HepG2 (cell line): ENCODE results near the gene INSIG2. TPM values are rescaled to one million over a fixed set of nuclear protein-coding genes. Genes with fewer than 3 reads are reported as not detected.

ENCODE experiments used
- ATF4 ChIP-seq, 2 experiments: fragments of 450-650 bp in 1 of 2; sonication (generic) in 1 of 2; formaldehyde crosslinking; IDR thresholded peaks; 2 replicates each; pipeline versions ENCODE4 v1.5.0 to v1.8.0; 2020 to 2022; ENCODE audit warnings: mild to moderate bottlenecking in 1 of 2, missing genetic modification reagents in 1 of 2
- ATM ChIP-seq: fragments of 450-650 bp; IDR thresholded peaks from 2 replicates; pipeline ENCODE4 v1.7.1; 2017; ENCODE audit warnings: mild to moderate bottlenecking, borderline replicate concordance
- DRAP1 ChIP-seq: IDR thresholded peaks from 2 replicates; pipeline ENCODE4 v1.6.1; 2016; ENCODE audit warnings: missing genetic modification reagents, missing compliant biosample characterization
- GATAD2A ChIP-seq: IDR thresholded peaks from 2 replicates; pipeline ENCODE4 v1.6.1; 2016
- IKZF1 ChIP-seq: fragments of 450-650 bp; IDR thresholded peaks from 2 replicates; pipeline ENCODE4 v1.7.1; 2016
- IRX3 ChIP-seq: sonication (generic); formaldehyde crosslinking; IDR thresholded peaks from 2 replicates; pipeline ENCODE4 v1.8.1; 2023; ENCODE audit warnings: mild to moderate bottlenecking, low read depth, missing genetic modification reagents, borderline replicate concordance
- KDM5B ChIP-seq: sonication (generic); formaldehyde crosslinking; IDR thresholded peaks from 2 replicates; pipeline ENCODE4 v1.4.0; 2020; ENCODE audit warnings: missing genetic modification reagents, mild to moderate bottlenecking, borderline replicate concordance
- PAF1 ChIP-seq: IDR thresholded peaks from 2 replicates; pipeline ENCODE4 v1.6.1; 2016; ENCODE audit warnings: missing genetic modification reagents, missing compliant biosample characterization
- SIN3A ChIP-seq: IDR thresholded peaks from 2 replicates; pipeline ENCODE4 v1.6.1; 2011; ENCODE audit warnings: low read depth, mild to moderate bottlenecking, control low read depth, low read length, borderline replicate concordance
- SIN3B ChIP-seq: fragments of 150-350 bp; IDR thresholded peaks from 2 replicates; pipeline ENCODE4 v1.6.1; 2014; ENCODE audit warnings: low read length
- TMF1 ChIP-seq: sonication (generic); formaldehyde crosslinking; IDR thresholded peaks from 2 replicates; pipeline ENCODE4 v1.8.1; 2022; ENCODE audit warnings: low read depth, missing genetic modification reagents
- ZNF510 ChIP-seq: sonication (generic); formaldehyde crosslinking; IDR thresholded peaks from 2 replicates; pipeline ENCODE4 v1.4.0; 2020; ENCODE audit warnings: low read depth, mild to moderate bottlenecking, missing genetic modification reagents
- ZNF570 ChIP-seq: sonication (generic); formaldehyde crosslinking; IDR thresholded peaks from 2 replicates; pipeline ENCODE4 v1.4.0; 2020; ENCODE audit warnings: mild to moderate bottlenecking, missing genetic modification reagents, borderline replicate concordance
- ZNF761 ChIP-seq: sonication (generic); formaldehyde crosslinking; conservative IDR thresholded peaks from 2 replicates; pipeline ENCODE4 v1.4.0; 2020; ENCODE audit warnings: mild to moderate bottlenecking, missing genetic modification reagents
- ZNF891 ChIP-seq: sonication (generic); formaldehyde crosslinking; IDR thresholded peaks from 2 replicates; pipeline ENCODE4 v1.5.0; 2020; ENCODE audit warnings: mild to moderate bottlenecking, missing genetic modification reagents
- polyA plus RNA-seq, 8 experiments: library from polyadenylated mRNA; depleted of rRNA in 3 of 8; stranded (reverse) in 7 of 8; unstranded in 1 of 8; fragments of >200 nt; fragmentation: Illumina TruSeq in 4 of 8; extraction: Trizol in 4 of 8; gene quantifications; 2 replicates each; pipeline versions ENCODE4 v1.2.1 to v1.2.3, GENCODE V29; 2011 to 2016; ENCODE audit warnings: low read depth in 4 of 8, missing spikeins in 1 of 8, mixed read lengths in 1 of 8; ENCODE audit not compliant: insufficient read depth in 1 of 8
- total RNA-seq, 5 experiments: library from RNA; depleted of rRNA; stranded (reverse); fragments of >200 nt; fragmentation: Illumina TruSeq; extraction: Trizol; gene quantifications; 2 replicates each; pipeline ENCODE4 v1.2.3, GENCODE V29; 2016; ENCODE audit warnings: low read depth in 1 of 5
- TF ChIP-seq, protein P1 (sequence below): sonication (generic); formaldehyde crosslinking; IDR thresholded peaks from 2 replicates; pipeline ENCODE4 v1.4.0; 2020; ENCODE audit warnings: missing genetic modification reagents

The INSIG2 gene
- total and polyA plus RNA-seq, 2 of the 13 experiments (the other 11 are each of a cell fraction or from before 2014, with no cell fraction given): 73.5 to 481 TPM

GRCh38 chr2:118088051-118089024 lies at the start of gene INSIG2 (continued):
- TF ChIP-seq ZNF570 (CRISPR knock-in tag): 0 out of 2 replicates have a peak, but pooled peaks have one; percentile 57
- TF ChIP-seq IKZF1: no peak
- TF ChIP-seq ZNF510: no peak
- peak; percentile 88 for TF ChIP-seq GATAD2A (CRISPR knock-in tag)
- peak; percentile 67; the same call in 1 of the 2 replicates for TF ChIP-seq ZNF761 (CRISPR knock-in tag)
- peak; percentile 76 for TF ChIP-seq SIN3A
- TF ChIP-seq ZNF891 (CRISPR knock-in tag): no peak; the same call in 1 of the 2 replicates
- 0 out of 2 replicates have a peak, but pooled peaks have one; percentile 46 for TF ChIP-seq SIN3B
- TF ChIP-seq, protein P1, sequence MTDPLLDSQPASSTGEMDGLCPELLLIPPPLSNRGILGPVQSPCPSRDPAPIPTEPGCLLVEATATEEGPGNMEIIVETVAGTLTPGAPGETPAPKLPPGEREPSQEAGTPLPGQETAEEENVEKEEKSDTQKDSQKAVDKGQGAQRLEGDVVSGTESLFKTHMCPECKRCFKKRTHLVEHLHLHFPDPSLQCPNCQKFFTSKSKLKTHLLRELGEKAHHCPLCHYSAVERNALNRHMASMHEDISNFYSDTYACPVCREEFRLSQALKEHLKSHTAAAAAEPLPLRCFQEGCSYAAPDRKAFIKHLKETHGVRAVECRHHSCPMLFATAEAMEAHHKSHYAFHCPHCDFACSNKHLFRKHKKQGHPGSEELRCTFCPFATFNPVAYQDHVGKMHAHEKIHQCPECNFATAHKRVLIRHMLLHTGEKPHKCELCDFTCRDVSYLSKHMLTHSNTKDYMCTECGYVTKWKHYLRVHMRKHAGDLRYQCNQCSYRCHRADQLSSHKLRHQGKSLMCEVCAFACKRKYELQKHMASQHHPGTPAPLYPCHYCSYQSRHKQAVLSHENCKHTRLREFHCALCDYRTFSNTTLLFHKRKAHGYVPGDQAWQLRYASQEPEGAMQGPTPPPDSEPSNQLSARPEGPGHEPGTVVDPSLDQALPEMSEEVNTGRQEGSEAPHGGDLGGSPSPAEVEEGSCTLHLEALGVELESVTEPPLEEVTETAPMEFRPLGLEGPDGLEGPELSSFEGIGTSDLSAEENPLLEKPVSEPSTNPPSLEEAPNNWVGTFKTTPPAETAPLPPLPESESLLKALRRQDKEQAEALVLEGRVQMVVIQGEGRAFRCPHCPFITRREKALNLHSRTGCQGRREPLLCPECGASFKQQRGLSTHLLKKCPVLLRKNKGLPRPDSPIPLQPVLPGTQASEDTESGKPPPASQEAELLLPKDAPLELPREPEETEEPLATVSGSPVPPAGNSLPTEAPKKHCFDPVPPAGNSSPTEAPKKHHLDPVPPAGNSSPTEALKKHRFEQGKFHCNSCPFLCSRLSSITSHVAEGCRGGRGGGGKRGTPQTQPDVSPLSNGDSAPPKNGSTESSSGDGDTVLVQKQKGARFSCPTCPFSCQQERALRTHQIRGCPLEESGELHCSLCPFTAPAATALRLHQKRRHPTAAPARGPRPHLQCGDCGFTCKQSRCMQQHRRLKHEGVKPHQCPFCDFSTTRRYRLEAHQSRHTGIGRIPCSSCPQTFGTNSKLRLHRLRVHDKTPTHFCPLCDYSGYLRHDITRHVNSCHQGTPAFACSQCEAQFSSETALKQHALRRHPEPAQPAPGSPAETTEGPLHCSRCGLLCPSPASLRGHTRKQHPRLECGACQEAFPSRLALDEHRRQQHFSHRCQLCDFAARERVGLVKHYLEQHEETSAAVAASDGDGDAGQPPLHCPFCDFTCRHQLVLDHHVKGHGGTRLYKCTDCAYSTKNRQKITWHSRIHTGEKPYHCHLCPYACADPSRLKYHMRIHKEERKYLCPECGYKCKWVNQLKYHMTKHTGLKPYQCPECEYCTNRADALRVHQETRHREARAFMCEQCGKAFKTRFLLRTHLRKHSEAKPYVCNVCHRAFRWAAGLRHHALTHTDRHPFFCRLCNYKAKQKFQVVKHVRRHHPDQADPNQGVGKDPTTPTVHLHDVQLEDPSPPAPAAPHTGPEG (CRISPR knock-in tag): peak; percentile 88; the same call in 1 of the 2 replicates
- TF ChIP-seq PAF1 (CRISPR knock-in tag): 0 out of 2 replicates have a peak, but pooled peaks have one; percentile 46
- TF ChIP-seq ATM: no peak
- TF ChIP-seq KDM5B (CRISPR knock-in tag): peak; percentile 91
- peak; percentile 97 for TF ChIP-seq DRAP1 (CRISPR knock-in tag)
- no peak for TF ChIP-seq IRX3 (CRISPR knock-in tag)
- TF ChIP-seq ATF4 (CRISPR knock-in tag; IDR thresholded peaks at IDR 0.05): peak in 1 of 2 experiments; percentile 64; a peak in 1 of 4 replicates
- TF ChIP-seq TMF1 (CRISPR knock-in tag): 0 out of 2 replicates have a peak, but pooled peaks have one; percentile 20
